ENCODE measurements around the gene CCDC91. TPM values are rescaled to one million over a fixed set of nuclear protein-coding genes. Genes with fewer than 3 reads are reported as not detected.

Gene CCDC91
- 10 to 100 TPM; 48.6 to 95.3 (median 52.1) TPM for total RNA-seq

- TF ChIP-seq CTCF (IDR thresholded peaks at IDR 0.05; ENCODE audit: low read depth): no peak
These were observed at the start of gene CCDC91 for GRCh38 chr12:28190321-28191050. TSS of gene CCDC91 (plus strand) at chr12:28190456. CDS start at chr12:28257216, 66,760 bp downstream.

GRCh38 chr12:28144059-28144458, 46.2 kb upstream of the CCDC91 start:
- no peak for TF ChIP-seq CTCF (IDR thresholded peaks at IDR 0.05; ENCODE audit: low read depth)

GRCh38 chr12:28144532-28144931, 45.7 kb upstream of the CCDC91 start:
- TF ChIP-seq CTCF (IDR thresholded peaks at IDR 0.05; ENCODE audit: low read depth): no peak

- no peak for TF ChIP-seq CTCF (IDR thresholded peaks at IDR 0.05; ENCODE audit: low read depth)
These were observed 45.0 kb upstream of the CCDC91 start for GRCh38 chr12:28145216-28145615.

- TF ChIP-seq CTCF (IDR thresholded peaks at IDR 0.05; ENCODE audit: low read depth): no peak
These were observed 41.0 kb upstream of the CCDC91 start for GRCh38 chr12:28149279-28149678.

GRCh38 chr12:28156362-28156761, 33.9 kb upstream of the CCDC91 start:
- TF ChIP-seq CTCF (IDR thresholded peaks at IDR 0.05; ENCODE audit: low read depth): no peak

GRCh38 chr12:28156804-28157203, 33.5 kb upstream of the CCDC91 start:
- no peak for TF ChIP-seq CTCF (IDR thresholded peaks at IDR 0.05; ENCODE audit: low read depth)

Data from subcutaneous adipose tissue (tissue), 4 donors.